ENCODE results near the gene IZUMO2.

DNA sequence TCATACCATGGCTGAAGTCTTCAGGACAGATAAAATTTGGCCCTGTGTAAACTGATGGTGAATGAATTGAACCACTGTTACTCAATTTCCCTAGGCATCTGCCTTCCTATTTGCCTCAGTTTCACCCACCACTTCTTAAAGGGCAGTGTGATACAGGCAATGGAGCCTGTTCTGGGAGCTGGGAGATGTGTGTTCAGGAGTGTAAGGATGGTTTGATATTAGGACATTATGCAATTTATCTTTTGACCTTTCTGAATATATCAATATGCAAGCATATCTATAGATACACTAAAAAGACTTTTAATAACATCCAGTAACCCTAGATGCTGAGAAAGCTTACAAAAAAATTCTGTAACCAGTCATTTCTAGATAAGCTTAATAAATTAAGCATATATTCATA, 14.6 kb downstream of the IZUMO2 start:
- TF ChIP-seq, protein P1, sequence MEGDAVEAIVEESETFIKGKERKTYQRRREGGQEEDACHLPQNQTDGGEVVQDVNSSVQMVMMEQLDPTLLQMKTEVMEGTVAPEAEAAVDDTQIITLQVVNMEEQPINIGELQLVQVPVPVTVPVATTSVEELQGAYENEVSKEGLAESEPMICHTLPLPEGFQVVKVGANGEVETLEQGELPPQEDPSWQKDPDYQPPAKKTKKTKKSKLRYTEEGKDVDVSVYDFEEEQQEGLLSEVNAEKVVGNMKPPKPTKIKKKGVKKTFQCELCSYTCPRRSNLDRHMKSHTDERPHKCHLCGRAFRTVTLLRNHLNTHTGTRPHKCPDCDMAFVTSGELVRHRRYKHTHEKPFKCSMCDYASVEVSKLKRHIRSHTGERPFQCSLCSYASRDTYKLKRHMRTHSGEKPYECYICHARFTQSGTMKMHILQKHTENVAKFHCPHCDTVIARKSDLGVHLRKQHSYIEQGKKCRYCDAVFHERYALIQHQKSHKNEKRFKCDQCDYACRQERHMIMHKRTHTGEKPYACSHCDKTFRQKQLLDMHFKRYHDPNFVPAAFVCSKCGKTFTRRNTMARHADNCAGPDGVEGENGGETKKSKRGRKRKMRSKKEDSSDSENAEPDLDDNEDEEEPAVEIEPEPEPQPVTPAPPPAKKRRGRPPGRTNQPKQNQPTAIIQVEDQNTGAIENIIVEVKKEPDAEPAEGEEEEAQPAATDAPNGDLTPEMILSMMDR (IDR thresholded peaks at IDR 0.05) = no peak
- no peak for TF ChIP-seq EZH2 (IDR thresholded peaks at IDR 0.05; ENCODE audit: borderline replicate concordance, insufficient read depth, low read depth, low read length, poor library complexity, severe bottlenecking)
